ENCODE data around the gene RAB3D. TPM values are rescaled to one million over a fixed set of nuclear protein-coding genes. Genes with fewer than 3 reads are reported as not detected.

RAB3D gene
- total and polyA plus RNA-seq, 2 experiments from 2014 or later = 3.8 to 21.2 TPM

DNA sequence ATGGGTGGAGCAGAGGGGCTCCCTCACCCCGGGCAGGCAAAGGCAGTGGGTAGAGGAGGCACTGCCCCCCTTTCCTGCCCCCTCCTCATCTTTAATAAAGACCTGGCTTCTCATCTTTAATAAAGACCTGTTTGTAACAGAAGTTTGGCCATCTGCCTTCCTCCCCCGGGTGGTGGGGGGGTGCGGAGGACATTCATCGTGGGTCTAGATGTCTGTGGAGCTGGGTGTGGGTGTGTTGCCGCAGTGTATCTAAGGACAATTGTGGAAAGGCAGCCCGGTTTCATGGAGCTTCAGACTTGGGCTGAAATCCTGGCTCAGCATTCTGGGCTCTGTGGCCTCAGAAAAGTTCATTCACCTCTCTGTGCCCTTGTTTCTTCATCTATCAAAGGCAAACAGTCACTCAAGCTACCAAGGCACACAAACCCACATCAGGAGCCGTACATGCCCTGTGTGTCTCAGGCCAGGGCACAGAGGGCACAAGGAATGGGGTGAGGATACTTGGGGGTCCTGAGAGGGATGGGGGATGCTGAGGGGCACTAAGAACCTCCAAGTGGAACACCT is 26.2 kb upstream of the RAB3D start:
- Histone ChIP-seq H3K4me1 (ENCODE audit: insufficient read depth) (peaks cover 2% of the 10 kb centered on the region; the same call in 1 of the 2 replicates), H4K20me1 (replicated peaks; ENCODE audit: insufficient read depth) (peaks cover 5% of the 10 kb centered on the region; the same call in 1 of the 2 replicates), H3K79me2 (replicated peaks; ENCODE audit: insufficient read depth) (no peaks in the 10 kb centered on the region), H3K27ac (ENCODE audit: low read depth) (no peak overlapping the region), H3K27me3 (ENCODE audit: insufficient read depth) (no peaks in the 10 kb centered on the region), H2AFZ (no peak overlapping the region), H3K4me3 (no peak overlapping the region), H3K36me3 (ENCODE audit: insufficient read depth) (no peaks in the 10 kb centered on the region), H3F3A (replicated peaks; ENCODE audit: low read depth) (no peaks in the 10 kb centered on the region), H3K4me2 (no peak overlapping the region), H3K9me2 (ENCODE audit: insufficient read depth) (no peaks in the 10 kb centered on the region)
- DNase-seq (ENCODE audit: low spot score) = no peak
- Mint-ChIP-seq H3K36me3 (ENCODE audit: low read depth) (peaks cover 3% of the 10 kb centered on the region; the same call in 1 of the 3 replicates), H3K4me1 (peaks cover 8% of the 10 kb centered on the region), H3K27ac (no peak overlapping the region), H3K27me3 (ENCODE audit: insufficient read depth, low read depth, poor library complexity) (peaks cover 10% of the 10 kb centered on the region), H3K4me3 (no peak overlapping the region), H3K9me3 (no peaks in the 10 kb centered on the region)
- no peak for TF ChIP-seq STAT1 (IDR thresholded peaks at IDR 0.05; ENCODE audit: unreplicated experiment)
- TF ChIP-seq, protein P1, sequence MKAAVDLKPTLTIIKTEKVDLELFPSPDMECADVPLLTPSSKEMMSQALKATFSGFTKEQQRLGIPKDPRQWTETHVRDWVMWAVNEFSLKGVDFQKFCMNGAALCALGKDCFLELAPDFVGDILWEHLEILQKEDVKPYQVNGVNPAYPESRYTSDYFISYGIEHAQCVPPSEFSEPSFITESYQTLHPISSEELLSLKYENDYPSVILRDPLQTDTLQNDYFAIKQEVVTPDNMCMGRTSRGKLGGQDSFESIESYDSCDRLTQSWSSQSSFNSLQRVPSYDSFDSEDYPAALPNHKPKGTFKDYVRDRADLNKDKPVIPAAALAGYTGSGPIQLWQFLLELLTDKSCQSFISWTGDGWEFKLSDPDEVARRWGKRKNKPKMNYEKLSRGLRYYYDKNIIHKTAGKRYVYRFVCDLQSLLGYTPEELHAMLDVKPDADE (IDR thresholded peaks at IDR 0.05) = no peak
- TF ChIP-seq EZH2 (IDR thresholded peaks at IDR 0.05; ENCODE audit: low read depth, unreplicated experiment) = no peak
- TF ChIP-seq ZNF114 (CRISPR knock-in tag; IDR thresholded peaks at IDR 0.05) = no peak
- TF ChIP-seq JUNB (IDR thresholded peaks at IDR 0.05; ENCODE audit: unreplicated experiment) = no peak
- TF ChIP-seq, protein P2, sequence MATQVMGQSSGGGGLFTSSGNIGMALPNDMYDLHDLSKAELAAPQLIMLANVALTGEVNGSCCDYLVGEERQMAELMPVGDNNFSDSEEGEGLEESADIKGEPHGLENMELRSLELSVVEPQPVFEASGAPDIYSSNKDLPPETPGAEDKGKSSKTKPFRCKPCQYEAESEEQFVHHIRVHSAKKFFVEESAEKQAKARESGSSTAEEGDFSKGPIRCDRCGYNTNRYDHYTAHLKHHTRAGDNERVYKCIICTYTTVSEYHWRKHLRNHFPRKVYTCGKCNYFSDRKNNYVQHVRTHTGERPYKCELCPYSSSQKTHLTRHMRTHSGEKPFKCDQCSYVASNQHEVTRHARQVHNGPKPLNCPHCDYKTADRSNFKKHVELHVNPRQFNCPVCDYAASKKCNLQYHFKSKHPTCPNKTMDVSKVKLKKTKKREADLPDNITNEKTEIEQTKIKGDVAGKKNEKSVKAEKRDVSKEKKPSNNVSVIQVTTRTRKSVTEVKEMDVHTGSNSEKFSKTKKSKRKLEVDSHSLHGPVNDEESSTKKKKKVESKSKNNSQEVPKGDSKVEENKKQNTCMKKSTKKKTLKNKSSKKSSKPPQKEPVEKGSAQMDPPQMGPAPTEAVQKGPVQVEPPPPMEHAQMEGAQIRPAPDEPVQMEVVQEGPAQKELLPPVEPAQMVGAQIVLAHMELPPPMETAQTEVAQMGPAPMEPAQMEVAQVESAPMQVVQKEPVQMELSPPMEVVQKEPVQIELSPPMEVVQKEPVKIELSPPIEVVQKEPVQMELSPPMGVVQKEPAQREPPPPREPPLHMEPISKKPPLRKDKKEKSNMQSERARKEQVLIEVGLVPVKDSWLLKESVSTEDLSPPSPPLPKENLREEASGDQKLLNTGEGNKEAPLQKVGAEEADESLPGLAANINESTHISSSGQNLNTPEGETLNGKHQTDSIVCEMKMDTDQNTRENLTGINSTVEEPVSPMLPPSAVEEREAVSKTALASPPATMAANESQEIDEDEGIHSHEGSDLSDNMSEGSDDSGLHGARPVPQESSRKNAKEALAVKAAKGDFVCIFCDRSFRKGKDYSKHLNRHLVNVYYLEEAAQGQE (IDR thresholded peaks at IDR 0.05; ENCODE audit: unreplicated experiment) = no peak
- TF ChIP-seq NANOG (IDR thresholded peaks at IDR 0.05; ENCODE audit: borderline replicate concordance) = no peak
- TF ChIP-seq, protein P3, sequence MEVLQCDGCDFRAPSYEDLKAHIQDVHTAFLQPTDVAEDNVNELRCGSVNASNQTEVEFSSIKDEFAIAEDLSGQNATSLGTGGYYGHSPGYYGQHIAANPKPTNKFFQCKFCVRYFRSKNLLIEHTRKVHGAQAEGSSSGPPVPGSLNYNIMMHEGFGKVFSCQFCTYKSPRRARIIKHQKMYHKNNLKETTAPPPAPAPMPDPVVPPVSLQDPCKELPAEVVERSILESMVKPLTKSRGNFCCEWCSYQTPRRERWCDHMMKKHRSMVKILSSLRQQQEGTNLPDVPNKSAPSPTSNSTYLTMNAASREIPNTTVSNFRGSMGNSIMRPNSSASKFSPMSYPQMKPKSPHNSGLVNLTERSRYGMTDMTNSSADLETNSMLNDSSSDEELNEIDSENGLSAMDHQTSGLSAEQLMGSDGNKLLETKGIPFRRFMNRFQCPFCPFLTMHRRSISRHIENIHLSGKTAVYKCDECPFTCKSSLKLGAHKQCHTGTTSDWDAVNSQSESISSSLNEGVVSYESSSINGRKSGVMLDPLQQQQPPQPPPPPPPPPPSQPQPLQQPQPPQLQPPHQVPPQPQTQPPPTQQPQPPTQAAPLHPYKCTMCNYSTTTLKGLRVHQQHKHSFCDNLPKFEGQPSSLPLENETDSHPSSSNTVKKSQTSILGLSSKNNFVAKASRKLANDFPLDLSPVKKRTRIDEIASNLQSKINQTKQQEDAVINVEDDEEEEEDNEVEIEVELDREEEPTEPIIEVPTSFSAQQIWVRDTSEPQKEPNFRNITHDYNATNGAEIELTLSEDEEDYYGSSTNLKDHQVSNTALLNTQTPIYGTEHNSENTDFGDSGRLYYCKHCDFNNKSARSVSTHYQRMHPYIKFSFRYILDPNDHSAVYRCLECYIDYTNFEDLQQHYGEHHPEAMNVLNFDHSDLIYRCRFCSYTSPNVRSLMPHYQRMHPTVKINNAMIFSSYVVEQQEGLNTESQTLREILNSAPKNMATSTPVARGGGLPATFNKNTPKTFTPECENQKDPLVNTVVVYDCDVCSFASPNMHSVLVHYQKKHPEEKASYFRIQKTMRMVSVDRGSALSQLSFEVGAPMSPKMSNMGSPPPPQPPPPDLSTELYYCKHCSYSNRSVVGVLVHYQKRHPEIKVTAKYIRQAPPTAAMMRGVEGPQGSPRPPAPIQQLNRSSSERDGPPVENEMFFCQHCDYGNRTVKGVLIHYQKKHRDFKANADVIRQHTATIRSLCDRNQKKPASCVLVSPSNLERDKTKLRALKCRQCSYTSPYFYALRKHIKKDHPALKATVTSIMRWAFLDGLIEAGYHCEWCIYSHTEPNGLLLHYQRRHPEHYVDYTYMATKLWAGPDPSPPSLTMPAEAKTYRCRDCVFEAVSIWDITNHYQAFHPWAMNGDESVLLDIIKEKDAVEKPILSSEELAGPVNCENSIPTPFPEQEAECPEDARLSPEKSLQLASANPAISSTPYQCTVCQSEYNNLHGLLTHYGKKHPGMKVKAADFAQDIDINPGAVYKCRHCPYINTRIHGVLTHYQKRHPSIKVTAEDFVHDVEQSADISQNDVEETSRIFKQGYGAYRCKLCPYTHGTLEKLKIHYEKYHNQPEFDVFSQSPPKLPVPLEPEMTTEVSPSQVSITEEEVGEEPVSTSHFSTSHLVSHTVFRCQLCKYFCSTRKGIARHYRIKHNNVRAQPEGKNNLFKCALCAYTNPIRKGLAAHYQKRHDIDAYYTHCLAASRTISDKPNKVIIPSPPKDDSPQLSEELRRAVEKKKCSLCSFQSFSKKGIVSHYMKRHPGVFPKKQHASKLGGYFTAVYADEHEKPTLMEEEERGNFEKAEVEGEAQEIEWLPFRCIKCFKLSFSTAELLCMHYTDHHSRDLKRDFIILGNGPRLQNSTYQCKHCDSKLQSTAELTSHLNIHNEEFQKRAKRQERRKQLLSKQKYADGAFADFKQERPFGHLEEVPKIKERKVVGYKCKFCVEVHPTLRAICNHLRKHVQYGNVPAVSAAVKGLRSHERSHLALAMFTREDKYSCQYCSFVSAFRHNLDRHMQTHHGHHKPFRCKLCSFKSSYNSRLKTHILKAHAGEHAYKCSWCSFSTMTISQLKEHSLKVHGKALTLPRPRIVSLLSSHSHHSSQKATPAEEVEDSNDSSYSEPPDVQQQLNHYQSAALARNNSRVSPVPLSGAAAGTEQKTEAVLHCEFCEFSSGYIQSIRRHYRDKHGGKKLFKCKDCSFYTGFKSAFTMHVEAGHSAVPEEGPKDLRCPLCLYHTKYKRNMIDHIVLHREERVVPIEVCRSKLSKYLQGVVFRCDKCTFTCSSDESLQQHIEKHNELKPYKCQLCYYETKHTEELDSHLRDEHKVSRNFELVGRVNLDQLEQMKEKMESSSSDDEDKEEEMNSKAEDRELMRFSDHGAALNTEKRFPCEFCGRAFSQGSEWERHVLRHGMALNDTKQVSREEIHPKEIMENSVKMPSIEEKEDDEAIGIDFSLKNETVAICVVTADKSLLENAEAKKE (CRISPR knock-in tag; IDR thresholded peaks at IDR 0.05) = no peak
- no peak for TF ChIP-seq EZH2phosphoT487 (IDR thresholded peaks at IDR 0.05; ENCODE audit: unreplicated experiment)
- TF ChIP-seq ZNF331 (CRISPR knock-in tag; IDR thresholded peaks at IDR 0.05; ENCODE audit: low read depth) = no peak
- TF ChIP-seq, protein P4, sequence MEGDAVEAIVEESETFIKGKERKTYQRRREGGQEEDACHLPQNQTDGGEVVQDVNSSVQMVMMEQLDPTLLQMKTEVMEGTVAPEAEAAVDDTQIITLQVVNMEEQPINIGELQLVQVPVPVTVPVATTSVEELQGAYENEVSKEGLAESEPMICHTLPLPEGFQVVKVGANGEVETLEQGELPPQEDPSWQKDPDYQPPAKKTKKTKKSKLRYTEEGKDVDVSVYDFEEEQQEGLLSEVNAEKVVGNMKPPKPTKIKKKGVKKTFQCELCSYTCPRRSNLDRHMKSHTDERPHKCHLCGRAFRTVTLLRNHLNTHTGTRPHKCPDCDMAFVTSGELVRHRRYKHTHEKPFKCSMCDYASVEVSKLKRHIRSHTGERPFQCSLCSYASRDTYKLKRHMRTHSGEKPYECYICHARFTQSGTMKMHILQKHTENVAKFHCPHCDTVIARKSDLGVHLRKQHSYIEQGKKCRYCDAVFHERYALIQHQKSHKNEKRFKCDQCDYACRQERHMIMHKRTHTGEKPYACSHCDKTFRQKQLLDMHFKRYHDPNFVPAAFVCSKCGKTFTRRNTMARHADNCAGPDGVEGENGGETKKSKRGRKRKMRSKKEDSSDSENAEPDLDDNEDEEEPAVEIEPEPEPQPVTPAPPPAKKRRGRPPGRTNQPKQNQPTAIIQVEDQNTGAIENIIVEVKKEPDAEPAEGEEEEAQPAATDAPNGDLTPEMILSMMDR (conservative IDR thresholded peaks at IDR 0.05; ENCODE audit: low read depth in 2 of 2) = no peak
- no peak for TF ChIP-seq CREB1 (CRISPR knock-in tag; IDR thresholded peaks at IDR 0.05; ENCODE audit: low read depth)
- no peak for TF ChIP-seq POLR2AphosphoS5 (IDR thresholded peaks at IDR 0.05; ENCODE audit: low read depth)
- ATAC-seq = no peak
